Heart left ventricle (tissue), 13 donors: ENCODE measurements around the gene NTSR2.
A peak's percentile ranks its signal among the peaks of the same experiment; 100 is the strongest.

Source experiments
- POLR2A ChIP-seq, 2 donors: fragments of 450-650 bp; IDR thresholded peaks; one replicate each; pipeline ENCODE4 v1.6.1; 2017; ENCODE audit warnings: antibody characterized with exemption in 2 of 2, mild to moderate bottlenecking in 2 of 2, moderate library complexity in 2 of 2
- TF ChIP-seq, protein P1 (sequence below), 12 donors: fragments of 200-600 bp; sonication (generic) in 4 of 12; IDR thresholded peaks; one replicate each; pipeline versions ENCODE4 v1.5.0 to v1.8.0; 2018 to 2022; ENCODE audit warnings: antibody characterized with exemption in 12 of 12, mild to moderate bottlenecking in 5 of 12
- donor health status: ischemic (EF 13 %, LVEDD 7.1; RV severe dilation, severe dysfunction).
- donor health status: DM: no; HTN: yes; CAD: no.
- donor health status: DM: no; HTN: no; CAD: no.
- donor health status: ischemic (EF 25% LVEDD 6.9; RV normal size, moderate dysfunction).
- donor health status: ischemic (EF 25% LVEDD 5.7; RV mildly dilated, moderate dysfunction).
- donor health status: ischemic (EF 35%, LVEDD 5.7; RV mildly dilated, moderate dysfunction).
- donor health status: nonischemic (EF 11% LVEDD 7.7; RV severe dilation, severe dysfunction).
- donor health status: DM: yes; HTN: yes; CAD: no.
- donor health status: PGD.
- donor health status: ischemic (EF 29% LVEDD 5.4; RV normal size, mild dysfunction).
- donor health status: nonischemic (EF 23%, LVEDD 6.1; RV moderate dilation, normal function).

DNA sequence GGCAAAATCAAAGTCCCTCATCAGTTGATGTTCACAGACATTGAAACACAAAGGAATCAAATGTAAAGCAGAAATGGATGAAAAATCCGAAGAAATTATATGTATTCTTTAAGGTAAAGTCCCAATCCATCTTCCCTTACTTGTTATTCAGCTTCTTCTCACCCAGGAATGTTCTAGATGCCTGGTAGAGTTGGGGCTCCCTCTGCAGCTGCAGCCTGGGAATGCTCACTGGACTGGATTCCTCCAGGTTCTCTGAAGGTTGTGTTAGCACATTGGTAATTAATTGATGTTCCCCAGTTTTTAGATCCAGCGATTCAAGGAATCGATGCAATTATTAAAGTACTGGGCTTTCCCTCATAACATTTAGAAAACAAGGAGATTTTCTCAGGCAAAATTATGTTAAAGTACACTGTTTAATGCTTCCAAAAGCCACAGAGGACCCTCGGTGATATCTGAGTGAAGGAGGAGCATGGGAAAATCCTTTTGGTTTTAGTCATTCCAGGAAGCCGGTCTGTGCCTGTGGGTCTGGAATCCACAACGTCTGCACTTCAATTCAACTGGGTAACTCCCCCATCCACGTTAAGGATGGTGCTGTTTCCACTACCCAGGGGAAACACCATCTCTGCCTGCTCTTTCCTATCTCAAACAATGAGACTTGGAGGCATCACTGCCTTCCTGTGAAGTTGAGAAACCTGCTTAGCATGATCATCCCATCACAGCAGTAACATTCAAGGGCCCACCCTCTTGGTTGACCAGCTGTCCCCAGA is 22.0 kb downstream of the NTSR2 start:
- TF ChIP-seq, protein P1, sequence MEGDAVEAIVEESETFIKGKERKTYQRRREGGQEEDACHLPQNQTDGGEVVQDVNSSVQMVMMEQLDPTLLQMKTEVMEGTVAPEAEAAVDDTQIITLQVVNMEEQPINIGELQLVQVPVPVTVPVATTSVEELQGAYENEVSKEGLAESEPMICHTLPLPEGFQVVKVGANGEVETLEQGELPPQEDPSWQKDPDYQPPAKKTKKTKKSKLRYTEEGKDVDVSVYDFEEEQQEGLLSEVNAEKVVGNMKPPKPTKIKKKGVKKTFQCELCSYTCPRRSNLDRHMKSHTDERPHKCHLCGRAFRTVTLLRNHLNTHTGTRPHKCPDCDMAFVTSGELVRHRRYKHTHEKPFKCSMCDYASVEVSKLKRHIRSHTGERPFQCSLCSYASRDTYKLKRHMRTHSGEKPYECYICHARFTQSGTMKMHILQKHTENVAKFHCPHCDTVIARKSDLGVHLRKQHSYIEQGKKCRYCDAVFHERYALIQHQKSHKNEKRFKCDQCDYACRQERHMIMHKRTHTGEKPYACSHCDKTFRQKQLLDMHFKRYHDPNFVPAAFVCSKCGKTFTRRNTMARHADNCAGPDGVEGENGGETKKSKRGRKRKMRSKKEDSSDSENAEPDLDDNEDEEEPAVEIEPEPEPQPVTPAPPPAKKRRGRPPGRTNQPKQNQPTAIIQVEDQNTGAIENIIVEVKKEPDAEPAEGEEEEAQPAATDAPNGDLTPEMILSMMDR (IDR thresholded peaks at IDR 0.05), result peak in 3 of 12 donors; percentile 9 to 28 (median 24)
- no peak for TF ChIP-seq POLR2A (IDR thresholded peaks at IDR 0.05)
